Breast epithelium (tissue), 3 donors: Measurements from ENCODE around the gene SPATA3.

Source experiments
- POLR2A ChIP-seq: fragments of 450-650 bp; IDR thresholded peaks from one replicate; pipeline ENCODE4 v1.6.1; 2016; ENCODE audit warnings: antibody characterized with exemption, mild to moderate bottlenecking, moderate library complexity
- POLR2AphosphoS5 ChIP-seq, 3 donors: sonication (generic); formaldehyde crosslinking; IDR thresholded peaks; one replicate each; pipeline ENCODE4 v1.6.1; 2017; ENCODE audit warnings: antibody characterized with exemption in 3 of 3
- TF ChIP-seq, protein P1 (sequence below), 3 donors: fragments of 450-650 bp; IDR thresholded peaks; one replicate each; pipeline ENCODE4 v1.5.1; 2016 to 2017; ENCODE audit warnings: antibody characterized with exemption in 3 of 3, mild to moderate bottlenecking in 3 of 3, moderate library complexity in 3 of 3

DNA sequence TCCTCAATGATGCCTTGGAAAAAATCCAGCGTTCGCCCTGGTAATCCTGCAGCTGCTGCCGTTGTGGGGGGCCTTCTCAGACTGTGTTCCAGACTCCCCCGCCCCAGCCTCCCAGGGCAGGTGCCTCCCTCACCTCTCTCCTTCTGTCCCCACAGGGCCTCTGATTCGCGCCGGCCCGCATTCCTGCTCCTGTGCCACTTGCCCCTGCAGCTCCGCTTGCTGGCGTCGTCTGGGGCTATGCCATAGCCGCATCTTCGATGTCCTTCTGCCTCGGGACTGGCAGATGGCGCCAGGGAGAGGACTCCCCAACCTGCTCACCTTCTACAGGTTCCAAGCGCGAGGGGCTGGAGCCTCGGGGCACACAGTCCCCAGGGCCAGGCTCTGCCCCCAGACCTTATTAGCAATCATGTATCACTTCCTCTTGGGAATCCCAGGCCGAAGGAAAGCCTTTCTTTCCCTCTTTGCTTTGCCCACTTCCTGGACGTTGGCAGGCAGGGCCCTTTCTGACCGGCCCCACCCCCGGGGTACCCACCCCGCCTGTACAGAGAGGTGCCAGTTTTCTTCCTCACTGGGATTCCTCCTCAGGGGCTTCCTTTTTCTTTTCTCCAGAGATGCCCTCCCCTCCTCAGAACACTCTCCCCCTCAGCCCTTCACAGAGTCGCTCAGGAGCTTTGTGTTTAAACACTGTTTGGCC is 4.4 kb downstream of the SPATA3 start:
- TF ChIP-seq, protein P1, sequence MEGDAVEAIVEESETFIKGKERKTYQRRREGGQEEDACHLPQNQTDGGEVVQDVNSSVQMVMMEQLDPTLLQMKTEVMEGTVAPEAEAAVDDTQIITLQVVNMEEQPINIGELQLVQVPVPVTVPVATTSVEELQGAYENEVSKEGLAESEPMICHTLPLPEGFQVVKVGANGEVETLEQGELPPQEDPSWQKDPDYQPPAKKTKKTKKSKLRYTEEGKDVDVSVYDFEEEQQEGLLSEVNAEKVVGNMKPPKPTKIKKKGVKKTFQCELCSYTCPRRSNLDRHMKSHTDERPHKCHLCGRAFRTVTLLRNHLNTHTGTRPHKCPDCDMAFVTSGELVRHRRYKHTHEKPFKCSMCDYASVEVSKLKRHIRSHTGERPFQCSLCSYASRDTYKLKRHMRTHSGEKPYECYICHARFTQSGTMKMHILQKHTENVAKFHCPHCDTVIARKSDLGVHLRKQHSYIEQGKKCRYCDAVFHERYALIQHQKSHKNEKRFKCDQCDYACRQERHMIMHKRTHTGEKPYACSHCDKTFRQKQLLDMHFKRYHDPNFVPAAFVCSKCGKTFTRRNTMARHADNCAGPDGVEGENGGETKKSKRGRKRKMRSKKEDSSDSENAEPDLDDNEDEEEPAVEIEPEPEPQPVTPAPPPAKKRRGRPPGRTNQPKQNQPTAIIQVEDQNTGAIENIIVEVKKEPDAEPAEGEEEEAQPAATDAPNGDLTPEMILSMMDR (IDR thresholded peaks at IDR 0.05), result no peak
- TF ChIP-seq POLR2AphosphoS5 (IDR thresholded peaks at IDR 0.05) (no peak), POLR2A (no peak)
